ENCODE measurements around the gene DDX56.

DNA sequence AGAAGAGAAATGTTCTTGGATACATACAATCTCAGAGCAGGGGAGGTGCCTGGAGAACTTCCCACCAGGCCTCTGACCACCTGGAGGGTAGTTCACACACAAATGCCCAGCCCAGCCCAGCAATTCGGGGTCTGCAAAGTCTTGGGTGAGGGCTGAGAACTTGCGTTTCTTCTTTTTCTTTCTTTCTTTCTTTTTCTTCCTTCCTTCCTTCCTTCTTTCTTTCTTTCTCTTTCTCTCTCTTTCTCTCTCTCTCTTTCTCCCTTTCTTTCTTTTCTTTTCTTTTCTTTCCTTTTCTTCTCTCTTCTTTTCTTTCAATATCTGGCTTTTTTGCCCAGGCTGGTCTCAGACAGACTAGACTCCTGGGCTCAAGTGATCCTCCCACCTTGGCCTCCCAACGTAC is 54.9 kb downstream of the DDX56 start:
- TF ChIP-seq, protein P1, sequence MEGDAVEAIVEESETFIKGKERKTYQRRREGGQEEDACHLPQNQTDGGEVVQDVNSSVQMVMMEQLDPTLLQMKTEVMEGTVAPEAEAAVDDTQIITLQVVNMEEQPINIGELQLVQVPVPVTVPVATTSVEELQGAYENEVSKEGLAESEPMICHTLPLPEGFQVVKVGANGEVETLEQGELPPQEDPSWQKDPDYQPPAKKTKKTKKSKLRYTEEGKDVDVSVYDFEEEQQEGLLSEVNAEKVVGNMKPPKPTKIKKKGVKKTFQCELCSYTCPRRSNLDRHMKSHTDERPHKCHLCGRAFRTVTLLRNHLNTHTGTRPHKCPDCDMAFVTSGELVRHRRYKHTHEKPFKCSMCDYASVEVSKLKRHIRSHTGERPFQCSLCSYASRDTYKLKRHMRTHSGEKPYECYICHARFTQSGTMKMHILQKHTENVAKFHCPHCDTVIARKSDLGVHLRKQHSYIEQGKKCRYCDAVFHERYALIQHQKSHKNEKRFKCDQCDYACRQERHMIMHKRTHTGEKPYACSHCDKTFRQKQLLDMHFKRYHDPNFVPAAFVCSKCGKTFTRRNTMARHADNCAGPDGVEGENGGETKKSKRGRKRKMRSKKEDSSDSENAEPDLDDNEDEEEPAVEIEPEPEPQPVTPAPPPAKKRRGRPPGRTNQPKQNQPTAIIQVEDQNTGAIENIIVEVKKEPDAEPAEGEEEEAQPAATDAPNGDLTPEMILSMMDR (conservative IDR thresholded peaks at IDR 0.05; ENCODE audit: low read length): no peak
- no peak for TF ChIP-seq EZH2phosphoT487 (IDR thresholded peaks at IDR 0.05; ENCODE audit: borderline replicate concordance)
